ENCODE measurements around the gene ANTXRL. TPM values are rescaled to one million over a fixed set of nuclear protein-coding genes. Genes with fewer than 3 reads are reported as not detected.

Gene ANTXRL
- total RNA-seq, 1 donor from 2014 or later, result not detected

- no peak for TF ChIP-seq EZH2 (IDR thresholded peaks at IDR 0.05; ENCODE audit: insufficient read depth, low read length)
- no peak for TF ChIP-seq CTCF (IDR thresholded peaks at IDR 0.05; ENCODE audit: insufficient read depth, low read depth, low read length)
These were observed 20.7 kb downstream of the ANTXRL start for GRCh38 chr10:46307281-46308112.

GRCh38 chr10:46308113-46308415, 21.3 kb downstream of the ANTXRL start:
- Histone ChIP-seq H4K20me1 (ENCODE audit: insufficient read depth, low read length) (no peaks in the 10 kb centered on the region), H3K36me3 (ENCODE audit: insufficient read depth, low read length) (no peaks in the 10 kb centered on the region), H3K4me2 (ENCODE audit: low read length) (no peak overlapping the region), H3K79me2 (ENCODE audit: insufficient read depth, low read length) (no peaks in the 10 kb centered on the region), H3K9ac (ENCODE audit: low read length) (no peak overlapping the region), H3K27me3 (ENCODE audit: insufficient read depth, low read length) (no peaks in the 10 kb centered on the region), H2AFZ (ENCODE audit: low read depth, low read length) (no peak overlapping the region), H3K4me3 (ENCODE audit: insufficient read depth, low read depth, low read length) (no peak overlapping the region), H3K9me3 (ENCODE audit: insufficient read depth, low read depth, low read length) (no peaks in the 10 kb centered on the region), H3K4me1 (ENCODE audit: insufficient read depth, low read length) (no peaks in the 10 kb centered on the region), H3K27ac (ENCODE audit: low read depth, low read length) (no peak overlapping the region)
- TF ChIP-seq EZH2 (IDR thresholded peaks at IDR 0.05; ENCODE audit: insufficient read depth, low read length), result no peak
- no peak for TF ChIP-seq CTCF (IDR thresholded peaks at IDR 0.05; ENCODE audit: insufficient read depth, low read depth, low read length)
- no peaks in the 10 kb centered on the region for H3K36me3 Mint-ChIP-seq (ENCODE audit: low read depth, unreplicated experiment)
- no peak overlapping the region for H3K4me3 Mint-ChIP-seq (ENCODE audit: unreplicated experiment)
- no peak for FAIRE-seq
- H3K27ac Mint-ChIP-seq (ENCODE audit: unreplicated experiment), result no peak overlapping the region
- DNase-seq (ENCODE audit: low read depth), result no peak
- peaks cover 8% of the 10 kb centered on the region for H3K4me1 Mint-ChIP-seq (ENCODE audit: low read depth, unreplicated experiment)
- H3K9me3 Mint-ChIP-seq (ENCODE audit: unreplicated experiment), result no peaks in the 10 kb centered on the region
- H3K27me3 Mint-ChIP-seq (ENCODE audit: low read depth, unreplicated experiment), result peaks cover 44% of the 10 kb centered on the region

More at GRCh38 chr10:46307281-46308112, 20.7 kb downstream of the ANTXRL start:
- Histone ChIP-seq H4K20me1 (ENCODE audit: insufficient read depth, low read length) (no peaks in the 10 kb centered on the region), H3K36me3 (ENCODE audit: insufficient read depth, low read length) (no peaks in the 10 kb centered on the region), H3K79me2 (ENCODE audit: insufficient read depth, low read length) (no peaks in the 10 kb centered on the region), H3K27ac (ENCODE audit: low read depth, low read length) (no peak overlapping the region), H3K4me3 (ENCODE audit: insufficient read depth, low read depth, low read length) (no peak overlapping the region), H3K9ac (ENCODE audit: low read length) (no peak overlapping the region), H3K4me2 (ENCODE audit: low read length) (no peak overlapping the region), H2AFZ (ENCODE audit: low read depth, low read length) (no peak overlapping the region), H3K4me1 (ENCODE audit: insufficient read depth, low read length) (no peaks in the 10 kb centered on the region), H3K9me3 (ENCODE audit: insufficient read depth, low read depth, low read length) (no peaks in the 10 kb centered on the region), H3K27me3 (ENCODE audit: insufficient read depth, low read length) (no peaks in the 10 kb centered on the region)
- FAIRE-seq (no peak), DNase-seq (ENCODE audit: low read depth) (no peak)
- Mint-ChIP-seq H3K36me3 (ENCODE audit: low read depth, unreplicated experiment) (no peaks in the 10 kb centered on the region), H3K27me3 (ENCODE audit: low read depth, unreplicated experiment) (peaks cover 45% of the 10 kb centered on the region), H3K27ac (ENCODE audit: unreplicated experiment) (no peak overlapping the region), H3K4me1 (ENCODE audit: low read depth, unreplicated experiment) (peaks cover 4% of the 10 kb centered on the region), H3K4me3 (ENCODE audit: unreplicated experiment) (no peak overlapping the region), H3K9me3 (ENCODE audit: unreplicated experiment) (no peaks in the 10 kb centered on the region)

Measured in astrocyte (in vitro differentiated cells and primary cell).